ENCODE results near the gene OR5J2.
"Not testable (repeated sequence)": the region's sequence is repeated elsewhere in the genome, so short reads cannot be mapped to it uniquely, and the experiment has no call there.

Gene OR5J2

DNA sequence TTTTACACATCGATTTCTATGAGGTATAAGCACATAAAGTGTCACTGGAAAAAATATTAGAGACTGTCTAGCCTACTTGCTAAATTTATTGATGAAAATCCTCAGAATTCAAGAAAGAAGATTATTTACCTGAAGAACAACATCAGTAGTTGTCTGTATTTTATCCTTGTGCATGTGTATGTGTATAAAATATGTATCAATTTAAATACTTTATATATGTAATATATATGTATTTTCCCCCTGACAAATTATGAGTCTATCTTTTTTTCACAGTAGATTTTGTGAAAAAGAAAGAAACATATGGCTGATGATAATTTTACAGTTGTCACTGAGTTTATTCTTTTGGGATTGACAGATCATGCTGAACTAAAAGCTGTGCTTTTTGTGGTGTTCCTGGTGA, at the start of gene OR5J2:
Gene OR5J2 (plus strand): TSS at position 301 of the 400 bp plus-strand sequence. CDS start 0 bp downstream, at position 301.
- no peak for DNase-seq (ENCODE audit: low spot score)

DNA sequence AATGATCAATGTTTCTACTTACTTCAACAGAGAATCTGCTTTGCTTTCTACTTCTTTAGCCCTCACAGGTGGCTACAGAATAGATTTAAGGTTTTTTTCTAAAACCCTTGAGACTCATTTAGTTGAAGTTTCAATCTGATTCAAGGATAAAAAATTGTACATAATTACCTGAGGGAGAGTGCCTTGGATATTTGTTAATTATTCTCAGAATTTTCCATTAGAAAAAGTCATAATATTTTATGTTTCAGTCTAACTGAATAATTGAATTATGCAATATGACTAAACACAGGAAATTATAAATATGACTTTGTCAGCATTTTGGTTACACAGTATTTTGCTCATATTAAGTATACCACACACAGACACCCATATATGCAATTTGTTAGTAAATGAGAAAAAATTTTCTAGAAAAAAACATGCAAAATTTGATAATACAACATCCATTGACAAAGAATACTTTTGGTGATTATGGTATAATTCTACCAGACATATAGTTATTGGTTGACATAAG, 36.2 kb upstream of the OR5J2 start, which contains the start of gene OR8J3:
Gene OR8J3 (minus strand): TSS at position 51 of the 511 bp plus-strand sequence. CDS start 2,483 bp downstream, outside the sequence.
- DNase-seq (ENCODE audit: low spot score) = no peak

DNA sequence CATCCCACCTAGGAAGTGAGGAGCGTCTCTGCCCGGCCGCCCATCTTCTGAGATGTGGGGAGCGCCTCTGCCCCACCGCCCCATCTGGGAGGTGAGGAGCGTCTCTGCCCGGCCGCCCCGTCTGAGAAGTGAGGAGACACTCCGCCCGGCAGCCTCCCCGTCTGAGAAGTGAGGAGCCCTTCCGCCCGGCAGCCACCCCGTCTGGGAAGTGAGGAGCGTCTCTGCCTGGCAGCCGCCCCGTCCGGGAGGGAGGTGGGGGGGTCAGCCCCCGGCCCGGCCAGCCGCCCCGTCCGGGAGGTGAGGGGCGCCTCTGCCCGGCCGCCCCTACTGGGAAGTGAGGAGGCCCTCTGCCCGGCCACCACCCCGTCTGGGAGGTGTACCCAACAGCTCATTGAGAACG, 32.7 kb upstream of the OR5J2 start:
- DNase-seq (ENCODE audit: low spot score) = not testable (repeated sequence)

DNA sequence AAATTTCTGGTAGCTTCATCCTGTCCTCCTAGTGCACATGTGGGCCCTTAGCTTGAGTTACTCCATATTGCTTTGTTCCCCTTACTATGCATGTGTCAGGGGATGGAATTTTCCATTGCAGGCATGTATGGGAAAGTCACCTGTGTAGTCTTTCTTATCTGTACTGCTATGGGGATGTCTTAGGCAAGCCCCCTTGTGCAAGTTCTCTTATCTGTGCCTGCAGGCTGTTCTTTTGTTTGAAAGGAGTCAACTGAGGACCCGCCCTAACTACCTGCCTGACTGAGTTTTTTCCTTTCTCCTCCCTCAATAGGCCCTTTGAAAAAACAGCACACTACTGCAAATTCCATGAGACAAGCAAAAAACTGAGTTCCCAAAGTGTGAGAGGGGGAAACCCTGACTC, 25.0 kb upstream of the OR5J2 start:
- no peak for DNase-seq (ENCODE audit: low spot score)

DNA sequence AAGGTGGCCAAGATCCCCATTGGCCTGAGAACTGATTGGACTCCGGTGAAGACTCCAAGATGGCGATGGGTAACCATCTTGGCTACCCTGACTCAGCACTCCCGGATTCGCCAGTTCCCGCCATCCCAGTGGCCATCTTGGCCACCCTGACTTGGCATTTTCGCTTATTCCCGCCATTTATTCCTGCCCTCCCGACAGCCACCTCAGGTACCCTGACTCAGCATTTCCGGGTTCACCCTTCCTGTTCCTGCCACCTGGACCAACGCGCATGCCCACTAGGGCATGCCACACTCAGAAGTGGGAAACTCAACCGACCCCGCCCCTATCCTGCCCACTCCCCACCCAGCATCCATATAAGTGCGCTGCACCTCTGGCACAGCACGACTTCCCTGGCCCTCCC, 24.1 kb upstream of the OR5J2 start:
- no peak for DNase-seq (ENCODE audit: low spot score)

DNA sequence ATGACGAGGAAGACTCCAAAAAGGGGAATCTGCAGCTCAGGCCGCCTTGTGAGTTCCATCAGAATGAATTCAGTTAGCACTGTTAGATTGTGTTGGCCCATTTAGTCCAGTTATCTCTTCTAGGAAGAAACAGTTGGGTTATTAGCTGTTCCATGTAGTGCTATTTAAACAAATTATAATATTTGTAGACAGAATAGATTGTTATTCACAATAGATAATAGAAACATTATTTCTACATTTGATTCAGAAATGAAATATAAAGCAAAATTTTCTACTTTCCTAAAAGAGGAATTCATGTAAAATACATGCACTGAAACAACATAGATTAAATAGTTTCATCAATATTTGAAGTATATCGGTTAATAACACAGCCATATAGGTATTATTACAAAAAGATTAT, 16.2 kb upstream of the OR5J2 start, which contains the start of gene OR8K5:
Gene OR8K5 (minus strand): TSS at position 101 of the 400 bp plus-strand sequence. CDS start 0 bp downstream, at position 101.
- no peak for DNase-seq (ENCODE audit: low spot score)

DNA sequence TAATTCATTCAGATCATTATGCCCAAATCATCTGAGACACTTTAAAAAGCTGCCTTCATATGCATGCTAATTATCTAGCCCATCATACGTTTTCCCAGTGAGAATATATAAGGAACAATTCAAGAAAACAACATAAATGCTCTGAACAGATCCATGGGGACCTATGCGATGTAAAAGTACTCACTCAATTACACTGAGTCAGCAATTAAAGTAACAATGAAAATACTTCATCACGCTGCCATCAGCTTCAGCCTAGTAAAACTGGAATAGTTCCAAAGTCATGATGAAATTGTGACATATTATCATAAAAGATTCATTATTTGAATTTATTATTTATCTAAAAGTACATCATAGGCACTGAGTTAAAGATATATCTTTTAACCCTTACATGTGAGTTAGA, 12.6 kb upstream of the OR5J2 start:
- DNase-seq (ENCODE audit: low spot score) = no peak

DNA sequence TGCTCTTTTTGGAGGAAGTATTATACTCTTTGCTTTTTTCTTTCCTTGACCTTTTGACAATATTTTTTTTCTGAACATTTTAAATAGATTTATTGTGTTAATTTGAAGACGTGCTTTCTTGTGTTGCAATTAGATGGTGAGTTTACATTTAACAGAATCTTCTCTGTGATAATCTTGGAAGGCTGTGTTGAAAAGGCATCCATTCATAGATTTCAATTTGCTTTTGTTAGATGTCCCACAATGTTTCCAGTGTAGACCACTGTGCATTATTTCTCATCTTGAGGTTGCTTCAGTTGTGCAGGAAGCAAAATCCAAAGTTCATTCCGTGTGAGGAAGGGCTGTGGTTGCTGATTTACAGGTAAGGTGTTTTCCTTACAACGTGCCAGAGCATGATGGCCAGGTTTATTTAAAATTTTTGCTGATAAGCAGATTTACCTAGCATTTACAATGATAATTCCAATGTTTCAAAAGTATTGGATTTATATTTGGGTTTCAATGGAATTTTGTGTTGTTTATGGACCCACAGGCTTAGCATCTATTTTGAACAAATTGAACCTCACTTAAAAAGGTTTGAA, 4.1 kb upstream of the OR5J2 start:
- DNase-seq (ENCODE audit: low spot score) = no peak

DNA sequence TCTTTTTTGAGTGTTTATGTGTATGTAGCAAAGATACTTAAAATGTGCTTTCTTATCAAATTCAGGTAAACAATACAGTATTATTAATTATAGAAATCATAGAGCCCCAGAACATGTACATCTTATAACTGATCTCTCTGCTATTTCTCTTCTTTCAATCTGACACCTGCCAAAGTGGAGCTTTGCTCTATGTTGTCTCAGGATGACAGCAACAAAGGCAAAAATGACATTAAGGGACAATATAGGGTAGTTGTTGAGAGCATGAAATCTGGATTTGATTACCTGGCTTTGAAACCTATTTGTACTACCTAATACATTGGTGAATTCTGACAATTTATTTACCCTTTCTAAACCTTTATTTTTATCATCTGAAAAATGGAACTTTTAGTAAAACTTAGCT, 7.0 kb downstream of the OR5J2 start:
- no peak for DNase-seq (ENCODE audit: low spot score)

DNA sequence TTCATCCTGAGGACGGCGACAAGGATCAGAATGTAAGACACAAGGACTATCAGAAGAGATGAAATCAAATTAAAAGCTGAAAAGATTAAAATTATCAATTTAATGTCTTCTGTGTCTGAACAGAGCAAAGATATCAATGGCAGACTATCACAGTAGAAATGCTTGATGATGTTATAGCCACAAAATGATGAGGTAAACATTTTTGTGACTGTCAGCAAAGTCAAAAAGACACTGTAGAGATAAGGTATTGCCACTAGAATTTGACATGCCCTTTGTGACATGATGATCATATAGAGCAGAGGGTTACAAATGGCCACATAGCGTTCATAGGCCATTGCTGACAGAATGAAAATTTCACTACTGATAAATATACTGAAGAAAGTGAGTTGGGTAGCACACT, 12.2 kb downstream of the OR5J2 start:
- no peak for DNase-seq (ENCODE audit: low spot score)

DNA sequence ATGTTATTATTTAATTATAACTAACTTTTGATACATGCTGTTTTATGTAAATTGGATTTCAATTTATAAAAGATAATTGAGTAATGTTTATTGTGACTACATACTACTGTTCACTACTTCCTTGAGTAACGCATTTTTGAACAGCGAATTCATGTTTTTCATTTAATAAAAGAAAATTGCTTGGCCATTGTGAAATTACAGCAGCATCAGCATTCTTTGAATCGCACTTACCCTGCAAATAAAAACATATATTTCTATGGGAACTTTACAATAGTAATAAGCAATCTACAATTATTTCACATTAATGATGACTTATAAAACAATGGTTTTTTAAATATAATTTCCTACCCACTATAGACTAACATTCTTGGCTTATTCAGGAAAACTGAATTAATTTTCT, 20.3 kb downstream of the OR5J2 start:
- DNase-seq (ENCODE audit: low spot score) = no peak

DNA sequence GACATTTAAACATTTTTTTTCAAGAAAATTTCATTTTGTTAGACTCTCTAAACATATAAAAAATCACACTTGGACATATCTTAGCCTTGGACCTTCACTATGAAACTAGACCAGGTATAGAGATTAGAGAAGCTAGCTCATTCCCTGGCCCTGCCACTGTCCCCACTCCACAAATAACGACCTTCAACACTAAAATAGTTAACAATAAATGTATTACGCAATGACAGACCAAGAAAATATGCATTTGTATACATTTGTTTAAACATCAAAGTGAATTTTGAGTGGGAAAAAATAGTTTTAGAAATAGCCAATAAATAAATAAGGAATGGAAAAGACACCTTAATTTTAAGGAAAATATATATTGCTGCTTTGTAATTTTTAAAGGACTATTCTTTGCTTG, 20.9 kb downstream of the OR5J2 start:
- no peak for DNase-seq (ENCODE audit: low spot score)

DNA sequence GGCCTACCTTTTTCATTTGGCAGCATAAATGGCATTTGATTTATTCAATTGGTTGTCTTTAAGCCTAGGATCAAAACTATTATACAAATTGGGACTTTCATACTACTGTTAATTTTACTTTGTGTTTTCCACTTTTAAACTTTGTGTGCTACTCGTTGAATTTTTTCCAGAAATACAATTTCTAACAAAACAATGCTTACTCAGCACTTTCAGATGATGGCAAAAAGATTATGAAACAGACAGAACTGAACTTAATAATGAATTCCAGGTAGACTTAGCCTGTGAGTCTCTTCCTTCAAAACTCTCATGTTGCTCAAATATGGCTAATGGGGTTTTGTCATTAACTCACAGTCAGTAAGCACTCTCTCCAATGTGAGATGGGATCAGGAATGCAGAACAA, 31.4 kb downstream of the OR5J2 start:
- DNase-seq (ENCODE audit: low spot score) = no peak

DNA sequence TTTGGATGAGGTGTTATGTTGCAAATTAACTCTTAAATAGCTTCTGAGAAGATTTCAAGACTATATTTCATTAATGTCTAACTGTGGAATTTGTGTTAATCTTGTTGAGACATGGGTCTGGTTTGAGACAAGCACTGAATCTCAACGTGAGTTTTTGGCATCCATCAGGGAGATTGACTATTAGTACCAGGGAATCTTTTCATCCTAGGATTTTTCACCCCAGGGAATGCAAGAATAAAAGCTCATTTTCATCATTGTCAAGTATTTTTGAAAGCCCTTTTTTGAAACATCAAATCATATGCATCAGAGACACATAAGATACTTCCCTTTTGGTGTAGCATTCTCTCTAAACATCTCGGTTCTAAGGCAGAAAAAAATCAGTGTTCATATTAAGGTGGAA, 38.1 kb downstream of the OR5J2 start:
- no peak for DNase-seq (ENCODE audit: low spot score)

DNA sequence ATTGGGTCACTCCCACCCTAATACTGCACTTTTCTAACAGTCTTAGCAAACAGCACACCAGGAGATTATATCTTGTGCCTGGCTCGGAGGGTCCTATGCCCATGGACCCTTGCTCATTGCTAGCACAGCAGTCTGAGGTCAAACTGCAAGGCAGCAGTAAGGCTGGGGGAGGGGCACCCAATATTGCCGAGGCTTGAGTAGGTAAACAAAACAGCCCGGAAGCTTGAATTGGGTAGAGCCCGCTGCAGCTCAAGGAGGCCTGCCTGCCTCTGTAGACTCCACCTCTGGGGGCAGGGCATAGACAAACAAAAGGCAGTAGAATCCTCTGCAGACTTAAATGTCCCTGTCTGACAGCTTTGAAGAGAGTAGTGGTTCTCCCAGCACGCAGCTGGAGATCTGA, 43.3 kb downstream of the OR5J2 start:
- not testable (repeated sequence) for DNase-seq (ENCODE audit: low spot score)

All from CD4-positive, alpha-beta T cell treated with Interleukin-6 at 100 ng/mL for 8 hours (primary cell).